HG03060 (cell line): Measurements from ENCODE around the gene CXCL10.

Experiments used
- ATAC-seq: cut with Tn5 transposase; IDR thresholded peaks from one replicate; pipeline ENCODE4 v1.9.1; 2021; ENCODE audit warnings: low read depth, moderate number of reproducible peaks; ENCODE audit not compliant: unreplicated experiment

Gene CXCL10

GRCh38 chr4:75997081-75997480 is 26.2 kb downstream of the CXCL10 start:
- ATAC-seq = no peak

GRCh38 chr4:75995727-75996126 is 27.6 kb downstream of the CXCL10 start:
- ATAC-seq = no peak

- no peak for ATAC-seq
Observed at GRCh38 chr4:75992462-75992861, 30.8 kb downstream of the CXCL10 start.

GRCh38 chr4:75989846-75990528 is 33.3 kb downstream of the CXCL10 start:
- no peak for ATAC-seq

DNA sequence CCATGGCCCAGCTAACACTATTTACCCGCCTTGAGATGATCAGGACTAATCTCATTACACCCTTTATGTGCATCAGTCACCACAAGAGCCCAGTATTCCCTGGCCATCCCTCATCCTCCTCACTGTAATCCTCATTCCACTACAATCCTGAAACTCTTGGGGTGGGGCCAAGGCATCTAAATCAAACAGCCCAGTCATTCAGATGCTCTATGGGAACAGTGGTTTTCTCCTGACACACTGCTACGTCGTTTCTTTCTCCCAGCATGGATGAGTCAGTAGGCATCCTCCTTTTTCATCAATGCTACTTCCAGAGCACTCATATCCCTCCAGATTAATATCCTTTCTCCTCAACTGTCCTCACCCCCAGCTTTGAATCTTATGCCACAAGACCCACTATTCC is 38.2 kb downstream of the CXCL10 start:
- ATAC-seq = no peak

DNA sequence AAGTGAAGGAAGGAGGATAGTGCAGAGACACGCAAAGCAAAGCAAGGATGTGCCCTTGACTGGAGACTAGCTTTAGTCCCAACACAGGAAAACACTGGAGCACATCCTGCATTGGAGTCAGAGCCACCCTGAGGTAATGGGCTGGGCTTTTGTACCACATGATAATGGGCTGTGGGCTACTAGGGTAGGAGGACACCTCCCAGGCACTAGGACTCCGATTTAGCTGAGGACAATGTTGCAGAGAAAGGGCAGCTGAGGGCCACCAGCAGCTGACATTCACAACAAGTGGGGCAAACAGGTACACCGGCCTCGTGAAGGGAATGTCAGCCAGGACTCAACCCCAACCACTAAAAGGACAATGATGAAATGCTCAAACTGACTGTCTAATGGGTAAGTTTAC is 42.7 kb downstream of the CXCL10 start:
- no peak for ATAC-seq

- ATAC-seq = no peak
Observed at GRCh38 chr4:75976177-75976576, 47.1 kb downstream of the CXCL10 start.

GRCh38 chr4:75973766-75974165 is 49.5 kb downstream of the CXCL10 start:
- ATAC-seq = no peak
